HEK293 (cell line): Measurements from ENCODE around the gene APBB2.

ENCODE experiments used
- CTCF ChIA-PET: fragments of 350-600 bp; formaldehyde crosslinking; extraction: SDS; loops from one replicate; lab custom pipeline; 2021; ENCODE audit warnings: antibody characterized with exemption; lab: Yijun Ruan, JAX
- POLR2A ChIA-PET: fragments of 300-600 bp; formaldehyde crosslinking; extraction: SDS; loops from one replicate; lab custom pipeline; 2020; ENCODE audit warnings: antibody characterized with exemption, inconsistent platforms; lab: Yijun Ruan, JAX
- H3K27ac ChIP-seq: fragments of 200-500 bp; sonication (Bioruptor generic); 2 replicates; pipeline ENCODE4 v1.5.1; 2014; ENCODE audit warnings: low read depth, low read length, control low read depth, inconsistent platforms; ENCODE audit errors: extremely low read depth
- H3K36me3 ChIP-seq, 2 experiments: fragments of 200-500 bp in 1 of 2; sonication (Bioruptor generic) in 1 of 2; 1 replicate in 1 of 2; 2 replicates in 1 of 2; pipeline ENCODE4 v1.5.1; 2014 to 2017; ENCODE audit warnings: inconsistent platforms in 2 of 2, low read length in 2 of 2; ENCODE audit not compliant: control insufficient read depth in 2 of 2, insufficient read depth in 1 of 2
- H3K4me1 ChIP-seq: fragments of 200-500 bp; sonication (Bioruptor generic); 2 replicates; pipeline ENCODE4 v1.5.1; 2014; ENCODE audit warnings: mild to moderate bottlenecking, low read length, inconsistent platforms; ENCODE audit not compliant: control insufficient read depth, insufficient read depth
- H3K4me3 ChIP-seq: 2 replicates; pipeline ENCODE4 v1.5.1; 2011; ENCODE audit warnings: low read depth, mild to moderate bottlenecking, control low read depth, low read length, moderate library complexity
- H3K9me3 ChIP-seq: fragments of 200-500 bp; sonication (Bioruptor generic); 2 replicates; pipeline ENCODE4 v1.5.1; 2014; ENCODE audit warnings: low read depth, low read length, inconsistent platforms; ENCODE audit not compliant: control insufficient read depth, insufficient read depth
- FEZF1 ChIP-seq: fragments of 450-650 bp; formaldehyde crosslinking; IDR thresholded peaks from 2 replicates; pipeline ENCODE4 v1.5.1; 2016; ENCODE audit warnings: missing biosample characterization, missing genetic modification characterization
- IKZF3 ChIP-seq: fragments of 450-650 bp; IDR thresholded peaks from 2 replicates; pipeline ENCODE4 v1.5.0; 2018; ENCODE audit warnings: missing biosample characterization, mild to moderate bottlenecking, missing genetic modification characterization, moderate library complexity
- KLF16 ChIP-seq: fragments of 450-650 bp; formaldehyde crosslinking; IDR thresholded peaks from 2 replicates; pipeline ENCODE4 v1.5.1; 2017; ENCODE audit warnings: missing biosample characterization, missing genetic modification characterization
- TRIM28 ChIP-seq: IDR thresholded peaks from 2 replicates; pipeline ENCODE4 v1.6.1; 2011; ENCODE audit warnings: low read length, control low read depth, borderline replicate concordance
- ZBTB17 ChIP-seq: fragments of 450-650 bp; formaldehyde crosslinking; IDR thresholded peaks from 2 replicates; pipeline ENCODE4 v1.5.1; 2016; ENCODE audit warnings: missing biosample characterization, missing genetic modification characterization
- ZBTB20 ChIP-seq: fragments of 450-650 bp; formaldehyde crosslinking; IDR thresholded peaks from 2 replicates; pipeline ENCODE4 v1.5.1; 2016; ENCODE audit warnings: missing biosample characterization, missing genetic modification characterization
- ZNF132 ChIP-seq: fragments of 450-650 bp; formaldehyde crosslinking; IDR thresholded peaks from 2 replicates; pipeline ENCODE4 v1.5.1; 2017; ENCODE audit warnings: missing biosample characterization, missing genetic modification characterization, borderline replicate concordance
- ZNF157 ChIP-seq: fragments of 450-650 bp; formaldehyde crosslinking; IDR thresholded peaks from 2 replicates; pipeline ENCODE4 v1.5.1; 2016; ENCODE audit warnings: missing biosample characterization, missing genetic modification characterization
- ZNF23 ChIP-seq: fragments of 450-650 bp; formaldehyde crosslinking; IDR thresholded peaks from 2 replicates; pipeline ENCODE4 v1.5.1; 2016; ENCODE audit warnings: missing biosample characterization, missing genetic modification characterization, borderline replicate concordance
- ZNF274 ChIP-seq, 2 experiments: fragments of 200-500 bp in 1 of 2; fragments of 450-650 bp in 1 of 2; sonication (Bioruptor generic) in 1 of 2; formaldehyde crosslinking in 1 of 2; IDR thresholded peaks; 2 replicates each; pipeline versions ENCODE4 v1.5.1 to v1.6.1; 2014 to 2016; ENCODE audit warnings: borderline replicate concordance in 1 of 2, inconsistent platforms in 1 of 2, low read length in 1 of 2, missing biosample characterization in 1 of 2, missing genetic modification characterization in 1 of 2
- ZNF394 ChIP-seq: fragments of 450-650 bp; formaldehyde crosslinking; IDR thresholded peaks from 2 replicates; pipeline ENCODE4 v1.5.1; 2016; ENCODE audit warnings: missing biosample characterization, missing genetic modification characterization, mild to moderate bottlenecking, moderate library complexity, borderline replicate concordance
- ZNF404 ChIP-seq: fragments of 450-650 bp; formaldehyde crosslinking; IDR thresholded peaks from 2 replicates; pipeline ENCODE4 v1.5.1; 2017; ENCODE audit warnings: missing biosample characterization, missing genetic modification characterization
- ZNF416 ChIP-seq: fragments of 450-650 bp; formaldehyde crosslinking; IDR thresholded peaks from 2 replicates; pipeline ENCODE4 v1.5.1; 2016; ENCODE audit warnings: missing biosample characterization, missing genetic modification characterization
- ZNF596 ChIP-seq: fragments of 450-650 bp; IDR thresholded peaks from 2 replicates; pipeline ENCODE4 v1.5.0; 2018; ENCODE audit warnings: missing biosample characterization, mild to moderate bottlenecking, missing genetic modification characterization, moderate library complexity
- ZNF600 ChIP-seq: fragments of 450-650 bp; formaldehyde crosslinking; IDR thresholded peaks from 2 replicates; pipeline ENCODE4 v1.5.1; 2016; ENCODE audit warnings: missing biosample characterization, missing genetic modification characterization
- TF ChIP-seq, protein P1 (sequence below): fragments of 450-650 bp; IDR thresholded peaks from 2 replicates; pipeline ENCODE4 v1.5.1; 2018; ENCODE audit warnings: missing biosample characterization, missing genetic modification characterization
- TF ChIP-seq, protein P2 (sequence below): fragments of 450-650 bp; formaldehyde crosslinking; IDR thresholded peaks from 2 replicates; pipeline ENCODE4 v1.5.1; 2016; ENCODE audit warnings: missing biosample characterization, missing genetic modification characterization
- TF ChIP-seq, protein P3 (sequence below): fragments of 450-650 bp; formaldehyde crosslinking; IDR thresholded peaks from 2 replicates; pipeline ENCODE4 v1.5.1; 2017; ENCODE audit warnings: missing biosample characterization, missing genetic modification characterization
- TF ChIP-seq, protein P4 (sequence below): fragments of 450-650 bp; formaldehyde crosslinking; IDR thresholded peaks from 2 replicates; pipeline ENCODE4 v1.5.1; 2016; ENCODE audit warnings: missing biosample characterization, missing genetic modification characterization
- TF ChIP-seq, protein P5 (sequence below): fragments of 450-650 bp; formaldehyde crosslinking; IDR thresholded peaks from 2 replicates; pipeline ENCODE4 v1.5.1; 2017; ENCODE audit warnings: missing biosample characterization, missing genetic modification characterization
- TF ChIP-seq, protein P6 (sequence below): fragments of 450-650 bp; IDR thresholded peaks from 2 replicates; pipeline ENCODE4 v1.5.1; 2018; ENCODE audit warnings: missing biosample characterization, mild to moderate bottlenecking, missing genetic modification characterization

Gene APBB2

DNA sequence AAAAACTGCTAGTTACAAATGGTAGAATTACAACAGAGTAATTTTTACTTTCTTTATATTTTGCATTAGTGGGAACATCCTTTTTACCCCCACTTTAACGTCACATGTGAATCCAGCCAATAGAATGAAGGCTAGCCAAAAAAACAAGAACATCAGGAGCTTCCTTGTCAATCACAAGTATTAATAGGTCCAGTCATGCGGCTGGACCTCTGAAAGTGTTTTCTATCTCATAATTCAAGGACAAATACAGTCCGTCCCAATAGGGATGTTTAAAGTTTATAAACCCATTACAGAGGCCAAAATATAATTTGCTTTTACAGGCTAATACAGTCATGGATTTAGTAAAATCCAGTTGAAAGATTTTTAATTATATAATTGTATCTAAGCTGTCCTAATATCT, 110.7 kb downstream of the APBB2 start (continued):
- TF ChIP-seq, protein P1, sequence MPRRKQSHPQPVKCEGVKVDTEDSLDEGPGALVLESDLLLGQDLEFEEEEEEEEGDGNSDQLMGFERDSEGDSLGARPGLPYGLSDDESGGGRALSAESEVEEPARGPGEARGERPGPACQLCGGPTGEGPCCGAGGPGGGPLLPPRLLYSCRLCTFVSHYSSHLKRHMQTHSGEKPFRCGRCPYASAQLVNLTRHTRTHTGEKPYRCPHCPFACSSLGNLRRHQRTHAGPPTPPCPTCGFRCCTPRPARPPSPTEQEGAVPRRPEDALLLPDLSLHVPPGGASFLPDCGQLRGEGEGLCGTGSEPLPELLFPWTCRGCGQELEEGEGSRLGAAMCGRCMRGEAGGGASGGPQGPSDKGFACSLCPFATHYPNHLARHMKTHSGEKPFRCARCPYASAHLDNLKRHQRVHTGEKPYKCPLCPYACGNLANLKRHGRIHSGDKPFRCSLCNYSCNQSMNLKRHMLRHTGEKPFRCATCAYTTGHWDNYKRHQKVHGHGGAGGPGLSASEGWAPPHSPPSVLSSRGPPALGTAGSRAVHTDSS (tag by site-specific recombination), result no peak
- TF ChIP-seq ZNF404 (tag by site-specific recombination), result no peak
- TF ChIP-seq, all 188 proteins: peak for 0

DNA sequence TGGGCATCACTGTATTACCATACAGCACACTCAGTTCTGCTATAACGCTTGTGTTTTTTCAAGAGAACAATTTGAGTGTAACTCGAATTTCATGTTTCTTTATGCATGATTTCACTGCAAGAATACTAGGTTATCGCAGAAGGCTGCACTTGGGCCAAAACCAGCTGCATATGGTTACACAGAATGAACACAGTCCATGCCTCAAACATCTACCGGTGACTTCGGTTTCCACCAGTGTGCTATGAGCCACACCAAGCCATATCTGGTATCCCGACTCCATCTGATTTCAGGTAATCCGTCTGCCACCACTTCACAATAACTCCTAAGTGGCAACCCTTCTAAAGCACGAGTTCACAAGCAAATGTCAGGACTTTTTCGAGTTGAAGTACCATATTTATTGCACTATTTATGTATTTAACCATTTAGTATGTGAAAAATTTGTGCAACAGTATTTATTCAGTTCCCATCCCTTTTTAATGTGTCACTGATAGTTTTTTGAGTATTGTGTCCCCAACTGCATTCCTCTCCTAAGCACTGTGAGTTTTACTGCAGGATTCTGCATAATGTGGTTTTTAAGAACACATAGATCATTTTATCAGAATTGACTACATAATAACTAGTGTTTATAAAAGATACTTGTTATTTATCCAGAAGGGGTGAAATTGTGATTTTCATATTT, 111.8 kb downstream of the APBB2 start:
- no peak for TF ChIP-seq ZNF274 (IDR thresholded peaks at IDR 0.05; ENCODE audit: low read length)
- no peak for TF ChIP-seq ZNF274 (tag by site-specific recombination; IDR thresholded peaks at IDR 0.05; ENCODE audit: borderline replicate concordance)
- no peak for TF ChIP-seq ZBTB20 (tag by site-specific recombination)
- no peak for TF ChIP-seq ZNF23 (tag by site-specific recombination)
- TF ChIP-seq, protein P2, sequence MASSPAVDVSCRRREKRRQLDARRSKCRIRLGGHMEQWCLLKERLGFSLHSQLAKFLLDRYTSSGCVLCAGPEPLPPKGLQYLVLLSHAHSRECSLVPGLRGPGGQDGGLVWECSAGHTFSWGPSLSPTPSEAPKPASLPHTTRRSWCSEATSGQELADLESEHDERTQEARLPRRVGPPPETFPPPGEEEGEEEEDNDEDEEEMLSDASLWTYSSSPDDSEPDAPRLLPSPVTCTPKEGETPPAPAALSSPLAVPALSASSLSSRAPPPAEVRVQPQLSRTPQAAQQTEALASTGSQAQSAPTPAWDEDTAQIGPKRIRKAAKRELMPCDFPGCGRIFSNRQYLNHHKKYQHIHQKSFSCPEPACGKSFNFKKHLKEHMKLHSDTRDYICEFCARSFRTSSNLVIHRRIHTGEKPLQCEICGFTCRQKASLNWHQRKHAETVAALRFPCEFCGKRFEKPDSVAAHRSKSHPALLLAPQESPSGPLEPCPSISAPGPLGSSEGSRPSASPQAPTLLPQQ (tag by site-specific recombination), result no peak
- TF ChIP-seq TRIM28, result peak; percentile 60
- no peak for TF ChIP-seq ZNF157 (tag by site-specific recombination)
- no peak for TF ChIP-seq IKZF3 (tag by site-specific recombination)
- TF ChIP-seq KLF16 (tag by site-specific recombination), result no peak
- peak; percentile 42; the same call in 1 of the 2 replicates for TF ChIP-seq ZBTB17
- TF ChIP-seq, protein P3, sequence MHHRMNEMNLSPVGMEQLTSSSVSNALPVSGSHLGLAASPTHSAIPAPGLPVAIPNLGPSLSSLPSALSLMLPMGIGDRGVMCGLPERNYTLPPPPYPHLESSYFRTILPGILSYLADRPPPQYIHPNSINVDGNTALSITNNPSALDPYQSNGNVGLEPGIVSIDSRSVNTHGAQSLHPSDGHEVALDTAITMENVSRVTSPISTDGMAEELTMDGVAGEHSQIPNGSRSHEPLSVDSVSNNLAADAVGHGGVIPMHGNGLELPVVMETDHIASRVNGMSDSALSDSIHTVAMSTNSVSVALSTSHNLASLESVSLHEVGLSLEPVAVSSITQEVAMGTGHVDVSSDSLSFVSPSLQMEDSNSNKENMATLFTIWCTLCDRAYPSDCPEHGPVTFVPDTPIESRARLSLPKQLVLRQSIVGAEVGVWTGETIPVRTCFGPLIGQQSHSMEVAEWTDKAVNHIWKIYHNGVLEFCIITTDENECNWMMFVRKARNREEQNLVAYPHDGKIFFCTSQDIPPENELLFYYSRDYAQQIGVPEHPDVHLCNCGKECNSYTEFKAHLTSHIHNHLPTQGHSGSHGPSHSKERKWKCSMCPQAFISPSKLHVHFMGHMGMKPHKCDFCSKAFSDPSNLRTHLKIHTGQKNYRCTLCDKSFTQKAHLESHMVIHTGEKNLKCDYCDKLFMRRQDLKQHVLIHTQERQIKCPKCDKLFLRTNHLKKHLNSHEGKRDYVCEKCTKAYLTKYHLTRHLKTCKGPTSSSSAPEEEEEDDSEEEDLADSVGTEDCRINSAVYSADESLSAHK (tag by site-specific recombination), result no peak
- TF ChIP-seq FEZF1 (tag by site-specific recombination), result no peak
- no peak for TF ChIP-seq ZNF416 (tag by site-specific recombination)
- TF ChIP-seq ZNF394 (tag by site-specific recombination), result no peak
- TF ChIP-seq, protein P4, sequence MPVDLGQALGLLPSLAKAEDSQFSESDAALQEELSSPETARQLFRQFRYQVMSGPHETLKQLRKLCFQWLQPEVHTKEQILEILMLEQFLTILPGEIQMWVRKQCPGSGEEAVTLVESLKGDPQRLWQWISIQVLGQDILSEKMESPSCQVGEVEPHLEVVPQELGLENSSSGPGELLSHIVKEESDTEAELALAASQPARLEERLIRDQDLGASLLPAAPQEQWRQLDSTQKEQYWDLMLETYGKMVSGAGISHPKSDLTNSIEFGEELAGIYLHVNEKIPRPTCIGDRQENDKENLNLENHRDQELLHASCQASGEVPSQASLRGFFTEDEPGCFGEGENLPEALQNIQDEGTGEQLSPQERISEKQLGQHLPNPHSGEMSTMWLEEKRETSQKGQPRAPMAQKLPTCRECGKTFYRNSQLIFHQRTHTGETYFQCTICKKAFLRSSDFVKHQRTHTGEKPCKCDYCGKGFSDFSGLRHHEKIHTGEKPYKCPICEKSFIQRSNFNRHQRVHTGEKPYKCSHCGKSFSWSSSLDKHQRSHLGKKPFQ (tag by site-specific recombination), result 0 out of 2 replicates have a peak, but pooled peaks have one; percentile 30
- TF ChIP-seq ZNF600 (tag by site-specific recombination), result peak; percentile 47; the same call in 1 of the 2 replicates
- no peak for TF ChIP-seq ZNF132 (tag by site-specific recombination)
- TF ChIP-seq ZNF596 (tag by site-specific recombination), result no peak
- TF ChIP-seq, protein P5, sequence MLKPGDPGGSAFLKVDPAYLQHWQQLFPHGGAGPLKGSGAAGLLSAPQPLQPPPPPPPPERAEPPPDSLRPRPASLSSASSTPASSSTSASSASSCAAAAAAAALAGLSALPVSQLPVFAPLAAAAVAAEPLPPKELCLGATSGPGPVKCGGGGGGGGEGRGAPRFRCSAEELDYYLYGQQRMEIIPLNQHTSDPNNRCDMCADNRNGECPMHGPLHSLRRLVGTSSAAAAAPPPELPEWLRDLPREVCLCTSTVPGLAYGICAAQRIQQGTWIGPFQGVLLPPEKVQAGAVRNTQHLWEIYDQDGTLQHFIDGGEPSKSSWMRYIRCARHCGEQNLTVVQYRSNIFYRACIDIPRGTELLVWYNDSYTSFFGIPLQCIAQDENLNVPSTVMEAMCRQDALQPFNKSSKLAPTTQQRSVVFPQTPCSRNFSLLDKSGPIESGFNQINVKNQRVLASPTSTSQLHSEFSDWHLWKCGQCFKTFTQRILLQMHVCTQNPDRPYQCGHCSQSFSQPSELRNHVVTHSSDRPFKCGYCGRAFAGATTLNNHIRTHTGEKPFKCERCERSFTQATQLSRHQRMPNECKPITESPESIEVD (tag by site-specific recombination), result peak; percentile 96
- TF ChIP-seq, protein P6, sequence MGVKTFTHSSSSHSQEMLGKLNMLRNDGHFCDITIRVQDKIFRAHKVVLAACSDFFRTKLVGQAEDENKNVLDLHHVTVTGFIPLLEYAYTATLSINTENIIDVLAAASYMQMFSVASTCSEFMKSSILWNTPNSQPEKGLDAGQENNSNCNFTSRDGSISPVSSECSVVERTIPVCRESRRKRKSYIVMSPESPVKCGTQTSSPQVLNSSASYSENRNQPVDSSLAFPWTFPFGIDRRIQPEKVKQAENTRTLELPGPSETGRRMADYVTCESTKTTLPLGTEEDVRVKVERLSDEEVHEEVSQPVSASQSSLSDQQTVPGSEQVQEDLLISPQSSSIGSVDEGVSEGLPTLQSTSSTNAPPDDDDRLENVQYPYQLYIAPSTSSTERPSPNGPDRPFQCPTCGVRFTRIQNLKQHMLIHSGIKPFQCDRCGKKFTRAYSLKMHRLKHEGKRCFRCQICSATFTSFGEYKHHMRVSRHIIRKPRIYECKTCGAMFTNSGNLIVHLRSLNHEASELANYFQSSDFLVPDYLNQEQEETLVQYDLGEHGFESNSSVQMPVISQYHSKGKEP, result peak; percentile 89
- POLR2A ChIA-PET, result no interaction called here
- Histone ChIP-seq H3K4me3 (no peak overlapping the region), H3K4me1 (peaks cover 9% of the 10 kb centered on the region), H3K9me3 (no peaks in the 10 kb centered on the region), H3K36me3 (no peaks in the 10 kb centered on the region), H3K27ac (no peak overlapping the region)
- CTCF ChIA-PET, result no interaction called here
